Measurements from ENCODE around the gene SFTA2. TPM values are rescaled to one million over a fixed set of nuclear protein-coding genes. Genes with fewer than 3 reads are reported as not detected.

The SFTA2 gene
- polyA plus RNA-seq, 1 of the 3 experiments (the other 2 are of a cell fraction), result not detected

DNA sequence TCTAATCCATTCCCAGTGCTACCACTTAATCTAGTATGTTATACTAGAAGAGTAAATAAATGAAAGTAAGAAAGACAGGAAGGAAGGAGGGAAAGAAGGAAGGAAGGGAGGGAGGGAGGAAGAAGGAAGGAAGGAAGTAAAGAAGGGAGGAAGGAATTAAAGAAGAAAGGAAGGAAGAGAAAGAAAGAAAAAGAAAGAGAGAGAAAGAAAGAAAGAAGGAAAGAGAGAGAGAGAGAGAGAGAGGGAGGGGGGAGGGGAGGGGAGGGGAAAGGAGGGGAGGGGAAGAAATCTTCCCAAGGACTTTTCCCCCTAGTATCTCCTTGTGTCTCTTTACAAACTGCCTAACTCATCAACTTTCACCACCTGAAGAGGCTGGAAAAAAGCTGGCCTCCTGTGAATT is 30.7 kb upstream of the SFTA2 start:
- H3K9me3 ChIP-seq, result no peaks in the 10 kb centered on the region
- H3K4me2 ChIP-seq, result no peak overlapping the region
- no peaks in the 10 kb centered on the region for H3K27me3 ChIP-seq (ENCODE audit: insufficient read depth)
- no peak overlapping the region for H3K27ac ChIP-seq (ENCODE audit: low read depth in 2 of 2, low read length in 1 of 2)
- no peak overlapping the region for H2AFZ ChIP-seq (ENCODE audit: low read depth)
- H4K20me1 ChIP-seq (ENCODE audit: insufficient read depth), result no peaks in the 10 kb centered on the region
- H3K4me3 ChIP-seq (ENCODE audit: low read depth in 2 of 2, low read length in 1 of 2), result no peak overlapping the region
- no peak for DNase-seq
- CTCF ChIA-PET, result no interaction called here
- no peaks in the 10 kb centered on the region for H3F3A ChIP-seq (replicated peaks; ENCODE audit: insufficient read depth)
- no peaks in the 10 kb centered on the region; a peak in 1 of 4 replicates for H3K4me1 ChIP-seq (ENCODE audit: control insufficient read depth in 1 of 2, insufficient read depth in 2 of 2, low read depth in 1 of 2, low read length in 1 of 2)
- H3K9ac ChIP-seq, result no peak overlapping the region
- POLR2A ChIA-PET, result no interaction called here
- no peaks in the 10 kb centered on the region for H3K36me3 ChIP-seq (replicated peaks in 1 of 2; ENCODE audit: control insufficient read depth in 1 of 2, insufficient read depth in 2 of 2, low read length in 1 of 2)
- no peak for TF ChIP-seq TAF1 (IDR thresholded peaks at IDR 0.05; ENCODE audit: borderline replicate concordance, low read depth, low read length)
- TF ChIP-seq, protein P1, sequence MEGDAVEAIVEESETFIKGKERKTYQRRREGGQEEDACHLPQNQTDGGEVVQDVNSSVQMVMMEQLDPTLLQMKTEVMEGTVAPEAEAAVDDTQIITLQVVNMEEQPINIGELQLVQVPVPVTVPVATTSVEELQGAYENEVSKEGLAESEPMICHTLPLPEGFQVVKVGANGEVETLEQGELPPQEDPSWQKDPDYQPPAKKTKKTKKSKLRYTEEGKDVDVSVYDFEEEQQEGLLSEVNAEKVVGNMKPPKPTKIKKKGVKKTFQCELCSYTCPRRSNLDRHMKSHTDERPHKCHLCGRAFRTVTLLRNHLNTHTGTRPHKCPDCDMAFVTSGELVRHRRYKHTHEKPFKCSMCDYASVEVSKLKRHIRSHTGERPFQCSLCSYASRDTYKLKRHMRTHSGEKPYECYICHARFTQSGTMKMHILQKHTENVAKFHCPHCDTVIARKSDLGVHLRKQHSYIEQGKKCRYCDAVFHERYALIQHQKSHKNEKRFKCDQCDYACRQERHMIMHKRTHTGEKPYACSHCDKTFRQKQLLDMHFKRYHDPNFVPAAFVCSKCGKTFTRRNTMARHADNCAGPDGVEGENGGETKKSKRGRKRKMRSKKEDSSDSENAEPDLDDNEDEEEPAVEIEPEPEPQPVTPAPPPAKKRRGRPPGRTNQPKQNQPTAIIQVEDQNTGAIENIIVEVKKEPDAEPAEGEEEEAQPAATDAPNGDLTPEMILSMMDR (IDR thresholded peaks at IDR 0.05), result no peak
- TF ChIP-seq EZH2phosphoT487 (IDR thresholded peaks at IDR 0.05; ENCODE audit: borderline replicate concordance, low read depth), result no peak
- no peak for TF ChIP-seq GABPA (IDR thresholded peaks at IDR 0.05; ENCODE audit: low read depth)
- no peak for TF ChIP-seq GATA2 (CRISPR knock-in tag; IDR thresholded peaks at IDR 0.05)
- TF ChIP-seq, protein P2, sequence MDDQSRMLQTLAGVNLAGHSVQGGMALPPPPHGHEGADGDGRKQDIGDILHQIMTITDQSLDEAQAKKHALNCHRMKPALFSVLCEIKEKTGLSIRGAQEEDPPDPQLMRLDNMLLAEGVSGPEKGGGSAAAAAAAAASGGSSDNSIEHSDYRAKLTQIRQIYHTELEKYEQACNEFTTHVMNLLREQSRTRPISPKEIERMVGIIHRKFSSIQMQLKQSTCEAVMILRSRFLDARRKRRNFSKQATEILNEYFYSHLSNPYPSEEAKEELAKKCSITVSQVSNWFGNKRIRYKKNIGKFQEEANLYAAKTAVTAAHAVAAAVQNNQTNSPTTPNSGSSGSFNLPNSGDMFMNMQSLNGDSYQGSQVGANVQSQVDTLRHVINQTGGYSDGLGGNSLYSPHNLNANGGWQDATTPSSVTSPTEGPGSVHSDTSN (IDR thresholded peaks at IDR 0.05), result no peak
- no peak for TF ChIP-seq RCOR1 (IDR thresholded peaks at IDR 0.05; ENCODE audit: low read length)
- TF ChIP-seq EP300 (IDR thresholded peaks at IDR 0.05; ENCODE audit: borderline replicate concordance in 1 of 2, low read depth in 1 of 2, low read length in 1 of 2), result no peak
- TF ChIP-seq, protein P3, sequence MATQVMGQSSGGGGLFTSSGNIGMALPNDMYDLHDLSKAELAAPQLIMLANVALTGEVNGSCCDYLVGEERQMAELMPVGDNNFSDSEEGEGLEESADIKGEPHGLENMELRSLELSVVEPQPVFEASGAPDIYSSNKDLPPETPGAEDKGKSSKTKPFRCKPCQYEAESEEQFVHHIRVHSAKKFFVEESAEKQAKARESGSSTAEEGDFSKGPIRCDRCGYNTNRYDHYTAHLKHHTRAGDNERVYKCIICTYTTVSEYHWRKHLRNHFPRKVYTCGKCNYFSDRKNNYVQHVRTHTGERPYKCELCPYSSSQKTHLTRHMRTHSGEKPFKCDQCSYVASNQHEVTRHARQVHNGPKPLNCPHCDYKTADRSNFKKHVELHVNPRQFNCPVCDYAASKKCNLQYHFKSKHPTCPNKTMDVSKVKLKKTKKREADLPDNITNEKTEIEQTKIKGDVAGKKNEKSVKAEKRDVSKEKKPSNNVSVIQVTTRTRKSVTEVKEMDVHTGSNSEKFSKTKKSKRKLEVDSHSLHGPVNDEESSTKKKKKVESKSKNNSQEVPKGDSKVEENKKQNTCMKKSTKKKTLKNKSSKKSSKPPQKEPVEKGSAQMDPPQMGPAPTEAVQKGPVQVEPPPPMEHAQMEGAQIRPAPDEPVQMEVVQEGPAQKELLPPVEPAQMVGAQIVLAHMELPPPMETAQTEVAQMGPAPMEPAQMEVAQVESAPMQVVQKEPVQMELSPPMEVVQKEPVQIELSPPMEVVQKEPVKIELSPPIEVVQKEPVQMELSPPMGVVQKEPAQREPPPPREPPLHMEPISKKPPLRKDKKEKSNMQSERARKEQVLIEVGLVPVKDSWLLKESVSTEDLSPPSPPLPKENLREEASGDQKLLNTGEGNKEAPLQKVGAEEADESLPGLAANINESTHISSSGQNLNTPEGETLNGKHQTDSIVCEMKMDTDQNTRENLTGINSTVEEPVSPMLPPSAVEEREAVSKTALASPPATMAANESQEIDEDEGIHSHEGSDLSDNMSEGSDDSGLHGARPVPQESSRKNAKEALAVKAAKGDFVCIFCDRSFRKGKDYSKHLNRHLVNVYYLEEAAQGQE (IDR thresholded peaks at IDR 0.05; ENCODE audit: low read depth, low read length), result no peak
- TF ChIP-seq, protein P4, sequence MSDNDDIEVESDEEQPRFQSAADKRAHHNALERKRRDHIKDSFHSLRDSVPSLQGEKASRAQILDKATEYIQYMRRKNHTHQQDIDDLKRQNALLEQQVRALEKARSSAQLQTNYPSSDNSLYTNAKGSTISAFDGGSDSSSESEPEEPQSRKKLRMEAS (IDR thresholded peaks at IDR 0.05; ENCODE audit: low read depth), result no peak
- TF ChIP-seq NRF1 (IDR thresholded peaks at IDR 0.05; ENCODE audit: low read depth, low read length), result no peak
- TF ChIP-seq, protein P5, sequence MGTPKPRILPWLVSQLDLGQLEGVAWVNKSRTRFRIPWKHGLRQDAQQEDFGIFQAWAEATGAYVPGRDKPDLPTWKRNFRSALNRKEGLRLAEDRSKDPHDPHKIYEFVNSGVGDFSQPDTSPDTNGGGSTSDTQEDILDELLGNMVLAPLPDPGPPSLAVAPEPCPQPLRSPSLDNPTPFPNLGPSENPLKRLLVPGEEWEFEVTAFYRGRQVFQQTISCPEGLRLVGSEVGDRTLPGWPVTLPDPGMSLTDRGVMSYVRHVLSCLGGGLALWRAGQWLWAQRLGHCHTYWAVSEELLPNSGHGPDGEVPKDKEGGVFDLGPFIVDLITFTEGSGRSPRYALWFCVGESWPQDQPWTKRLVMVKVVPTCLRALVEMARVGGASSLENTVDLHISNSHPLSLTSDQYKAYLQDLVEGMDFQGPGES (IDR thresholded peaks at IDR 0.05; ENCODE audit: low read depth, low read length), result no peak
- H3K79me2 ChIP-seq (ENCODE audit: insufficient read depth), result no peaks in the 10 kb centered on the region
- H3K9me2 ChIP-seq, result no peaks in the 10 kb centered on the region
